ENCODE data around the gene FXYD1.

The FXYD1 gene

GRCh38 chr19:35165200-35166058, 26.8 kb downstream of the FXYD1 start:
- DNase-seq, result no peak

- no peak for DNase-seq
Observed at GRCh38 chr19:35166100-35167063, 27.8 kb downstream of the FXYD1 start.

GRCh38 chr19:35167251-35168119, 28.9 kb downstream of the FXYD1 start:
- DNase-seq, result peak in 1 of 2 donors; percentile 46

- DNase-seq, result no peak
Observed at GRCh38 chr19:35168196-35168595, 29.6 kb downstream of the FXYD1 start.

GRCh38 chr19:35169221-35169995, 30.8 kb downstream of the FXYD1 start:
- no peak for DNase-seq

GRCh38 chr19:35170359-35171061, 31.9 kb downstream of the FXYD1 start:
- DNase-seq, result peak; percentile 25 to 40

- peak in 1 of 2 donors; percentile 37 for DNase-seq
Observed at GRCh38 chr19:35171730-35172129, 33.1 kb downstream of the FXYD1 start.

- no peak for DNase-seq
Observed at GRCh38 chr19:35174226-35174625, 35.6 kb downstream of the FXYD1 start.

GRCh38 chr19:35176181-35176570, 37.6 kb downstream of the FXYD1 start:
- no peak for DNase-seq

GRCh38 chr19:35177377-35178274, 39.0 kb downstream of the FXYD1 start:
- no peak for DNase-seq

- peak in 1 of 2 donors; percentile 31 for DNase-seq
Observed at GRCh38 chr19:35178701-35179100, 40.1 kb downstream of the FXYD1 start.

GRCh38 chr19:35179830-35180229, 41.2 kb downstream of the FXYD1 start:
- DNase-seq, result no peak

GRCh38 chr19:35181387-35181786, 42.8 kb downstream of the FXYD1 start:
- DNase-seq, result no peak

- no peak for DNase-seq
Observed at GRCh38 chr19:35184267-35184666, 45.6 kb downstream of the FXYD1 start.

GRCh38 chr19:35184884-35185283, 46.3 kb downstream of the FXYD1 start:
- no peak for DNase-seq

All from inflammatory macrophage (primary cell).